NCI-H1417 treated with DMSO at 0.1 percent for 48 hours (cell line): ENCODE measurements around the gene COG7.
"Not testable (repeated sequence)": the region's sequence is repeated elsewhere in the genome, so short reads cannot be mapped to it uniquely, and the experiment has no call there.

Experiments used
- DNase-seq: peaks from one replicate; lab custom pipeline; 2025; lab: John Stamatoyannopoulos, UW

COG7 gene

GRCh38 chr16:23409522-23409921 is 43.5 kb downstream of the COG7 start:
- DNase-seq, result no peak

- DNase-seq, result no peak
Measured at GRCh38 chr16:23408823-23409298, 44.1 kb downstream of the COG7 start.

- no peak for DNase-seq
Measured at GRCh38 chr16:23408242-23408822, 44.7 kb downstream of the COG7 start.

GRCh38 chr16:23407436-23408127 is 45.4 kb downstream of the COG7 start:
- DNase-seq, result no peak

- no peak for DNase-seq
Measured at GRCh38 chr16:23406546-23407240, 46.3 kb downstream of the COG7 start.

GRCh38 chr16:23406024-23406423 is 47.0 kb downstream of the COG7 start:
- no peak for DNase-seq

GRCh38 chr16:23403547-23403946 is 49.4 kb downstream of the COG7 start:
- DNase-seq, result no peak

- no peak for DNase-seq
Measured at GRCh38 chr16:23402100-23402499, 50.9 kb downstream of the COG7 start.

GRCh38 chr16:23401139-23401538 is 51.9 kb downstream of the COG7 start:
- DNase-seq, result no peak

- DNase-seq, result not testable (repeated sequence)
Measured at GRCh38 chr16:23400447-23400846, 52.5 kb downstream of the COG7 start.

- DNase-seq, result no peak
Measured at GRCh38 chr16:23398987-23399805, 53.8 kb downstream of the COG7 start.

- no peak for DNase-seq
Measured at GRCh38 chr16:23397464-23397863, 55.5 kb downstream of the COG7 start.

GRCh38 chr16:23395732-23396131 is 57.3 kb downstream of the COG7 start:
- no peak for DNase-seq

GRCh38 chr16:23394141-23394831 is 58.7 kb downstream of the COG7 start:
- DNase-seq, result no peak

- no peak for DNase-seq
Measured at GRCh38 chr16:23392223-23392600, 60.8 kb downstream of the COG7 start.

GRCh38 chr16:23391381-23392222 is 61.4 kb downstream of the COG7 start:
- no peak for DNase-seq

GRCh38 chr16:23389936-23390335 is 63.1 kb downstream of the COG7 start:
- DNase-seq, result not testable (repeated sequence)

GRCh38 chr16:23389201-23389600 is 63.8 kb downstream of the COG7 start:
- DNase-seq, result no peak

GRCh38 chr16:23388786-23389185 is 64.2 kb downstream of the COG7 start:
- DNase-seq, result no peak

GRCh38 chr16:23387666-23388065 is 65.3 kb downstream of the COG7 start:
- DNase-seq, result no peak

- DNase-seq, result no peak
Measured at GRCh38 chr16:23385441-23385840, 67.5 kb downstream of the COG7 start.
